Mesodermal cell (in vitro differentiated cells): Measurements from ENCODE around the gene GPR83.
"Not testable (repeated sequence)": the region's sequence is repeated elsewhere in the genome, so short reads cannot be mapped to it uniquely, and the experiment has no call there.

Source experiments
- H3K27ac ChIP-seq: 2 replicates; pipeline ENCODE4 v1.7.0; 2013; ENCODE audit warnings: mild to moderate bottlenecking, low read depth, low read length, moderate library complexity; ENCODE audit not compliant: severe bottlenecking
- H3K36me3 ChIP-seq: 2 replicates; pipeline ENCODE4 v1.7.1; 2013; ENCODE audit warnings: mild to moderate bottlenecking, low read length, moderate library complexity; ENCODE audit not compliant: control insufficient read depth, insufficient read depth
- H3K4me1 ChIP-seq: one replicate; pipeline ENCODE4 v1.7.1; 2013; ENCODE audit warnings: mild to moderate bottlenecking, low read length; ENCODE audit not compliant: insufficient read depth, control insufficient read depth, poor library complexity, severe bottlenecking
- H3K4me3 ChIP-seq: 2 replicates; pipeline ENCODE4 v1.7.0; 2013; ENCODE audit warnings: low read length, control low read depth, mild to moderate bottlenecking; ENCODE audit not compliant: insufficient read depth, poor library complexity, severe bottlenecking; ENCODE audit errors: extremely low read depth
- H3K9me3 ChIP-seq: 2 replicates; pipeline ENCODE4 v1.7.1; 2013; ENCODE audit warnings: mild to moderate bottlenecking, low read length, moderate library complexity; ENCODE audit not compliant: control insufficient read depth
- WGBS, 2 experiments: methylation state at CpG; one replicate each; pipeline ENCODE4 v1.1.5; 2013; ENCODE audit warnings: missing lambda C conversion rate in 2 of 2; ENCODE audit not compliant: insufficient coverage in 2 of 2; 5-methylcytosine and 5-hydroxymethylcytosine counted together

The GPR83 gene

DNA sequence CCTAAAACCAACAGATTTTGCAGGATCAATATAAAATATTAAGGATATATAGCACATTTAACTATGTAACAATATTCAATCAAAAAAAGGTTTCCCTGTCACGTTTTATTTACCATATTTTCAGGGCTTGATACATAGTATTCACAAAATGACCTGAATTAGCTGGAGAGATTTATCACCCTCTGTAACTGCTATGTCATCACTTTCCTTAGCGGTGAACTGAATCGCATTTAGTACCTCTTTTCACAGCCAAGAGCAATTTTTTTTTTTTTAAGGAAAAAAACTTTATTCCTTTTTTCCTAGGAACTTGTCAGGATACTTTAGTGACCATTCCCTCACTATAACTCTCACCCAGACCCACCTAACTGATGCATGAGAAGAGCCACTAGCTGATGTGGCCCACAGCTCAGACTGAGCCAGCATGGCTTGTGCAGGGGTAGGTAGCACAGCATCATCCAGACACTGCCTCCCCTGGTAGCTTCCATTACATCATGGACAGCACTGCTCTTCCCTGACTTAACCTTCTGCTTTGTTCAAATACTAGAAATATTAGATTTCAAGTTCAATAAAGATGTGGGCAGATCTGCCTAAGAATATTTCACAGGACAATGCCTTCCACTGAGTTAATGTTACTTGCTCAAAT is 17.0 kb upstream of the GPR83 start:
- peaks cover 13% of the 10 kb centered on the region for H3K36me3 ChIP-seq
- no peaks in the 10 kb centered on the region for H3K9me3 ChIP-seq
- H3K4me1 ChIP-seq: no peaks in the 10 kb centered on the region
- no peak overlapping the region for H3K27ac ChIP-seq
- WGBS, 2 experiments: 95 to 100% methylated on average over 2 to 3 of the region's 3 CpGs
- H3K4me3 ChIP-seq: no peak overlapping the region

DNA sequence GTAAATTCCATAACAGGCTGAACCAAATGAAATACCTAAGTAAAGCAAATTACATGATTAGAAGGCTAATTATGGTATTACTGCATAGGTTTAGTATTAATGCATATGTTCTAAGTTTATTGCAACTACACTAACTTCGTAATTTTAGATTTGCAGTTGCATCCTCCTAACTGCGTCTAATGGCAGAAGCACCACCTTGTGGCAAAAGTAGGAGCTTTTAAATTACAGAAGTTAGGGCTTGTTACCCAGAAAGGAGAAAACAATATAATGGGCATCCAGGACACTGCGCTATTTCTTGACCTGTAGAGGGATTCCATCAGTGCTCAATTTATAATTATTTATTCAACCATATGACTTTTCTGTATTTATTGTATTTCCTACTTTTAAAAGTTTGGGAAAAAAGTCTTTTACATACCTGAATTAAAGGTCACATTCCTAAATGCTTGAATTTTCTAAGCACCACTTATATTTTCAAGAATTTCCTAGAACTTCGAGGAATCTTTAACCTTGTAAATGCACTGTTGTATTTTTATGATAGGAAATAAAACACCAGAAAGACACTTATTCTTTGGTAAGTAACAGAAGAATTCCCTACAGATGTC is 16.3 kb upstream of the GPR83 start:
- H3K4me1 ChIP-seq: no peaks in the 10 kb centered on the region
- no peak overlapping the region for H3K27ac ChIP-seq
- H3K36me3 ChIP-seq: peaks cover 13% of the 10 kb centered on the region
- no peak overlapping the region for H3K4me3 ChIP-seq
- H3K9me3 ChIP-seq: no peaks in the 10 kb centered on the region
- no CpG with 5 or more reads among the region's 4 CpGs for WGBS, 2 experiments

DNA sequence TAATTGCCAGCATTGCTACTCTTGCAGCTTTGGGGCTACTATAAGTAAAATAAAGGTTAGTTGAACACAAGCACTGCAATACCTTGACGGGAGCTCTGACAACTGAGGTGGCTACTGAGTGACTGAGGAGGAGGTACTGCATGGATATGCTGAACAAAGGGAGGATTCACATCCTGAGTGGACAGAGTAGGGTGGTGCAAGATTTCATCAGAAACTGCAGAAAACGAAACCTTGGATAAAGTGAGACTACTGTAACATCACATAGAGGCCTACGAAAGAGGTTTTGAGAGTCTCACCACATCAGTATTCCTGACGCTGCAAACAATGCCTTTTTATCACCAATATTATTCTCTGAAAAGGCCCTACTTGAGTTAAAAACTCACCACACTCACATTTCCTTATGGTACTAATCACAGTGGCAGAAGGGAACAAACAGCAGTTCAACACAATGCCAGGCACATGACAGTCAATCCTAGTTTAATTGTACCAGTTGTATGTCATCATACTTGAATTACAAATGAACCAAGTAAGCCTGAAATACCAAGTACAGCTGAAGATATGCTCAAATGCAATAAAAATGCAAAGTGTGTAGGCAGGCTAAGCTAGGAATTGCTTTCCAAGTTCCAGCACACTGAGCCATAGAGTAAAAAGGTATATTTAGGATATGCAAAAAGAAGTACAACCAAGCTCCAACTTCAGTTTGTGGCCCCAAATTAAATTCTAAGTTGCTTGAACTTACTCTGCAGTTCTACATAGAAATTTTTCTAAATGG is 4.0 kb upstream of the GPR83 start:
- H3K27ac ChIP-seq: no peak overlapping the region
- no peak overlapping the region for H3K4me3 ChIP-seq
- WGBS, 2 experiments: 89 to 91% methylated on average over 4 of the region's 4 CpGs
- no peaks in the 10 kb centered on the region for H3K4me1 ChIP-seq
- H3K9me3 ChIP-seq: no peaks in the 10 kb centered on the region
- H3K36me3 ChIP-seq: no peaks in the 10 kb centered on the region

DNA sequence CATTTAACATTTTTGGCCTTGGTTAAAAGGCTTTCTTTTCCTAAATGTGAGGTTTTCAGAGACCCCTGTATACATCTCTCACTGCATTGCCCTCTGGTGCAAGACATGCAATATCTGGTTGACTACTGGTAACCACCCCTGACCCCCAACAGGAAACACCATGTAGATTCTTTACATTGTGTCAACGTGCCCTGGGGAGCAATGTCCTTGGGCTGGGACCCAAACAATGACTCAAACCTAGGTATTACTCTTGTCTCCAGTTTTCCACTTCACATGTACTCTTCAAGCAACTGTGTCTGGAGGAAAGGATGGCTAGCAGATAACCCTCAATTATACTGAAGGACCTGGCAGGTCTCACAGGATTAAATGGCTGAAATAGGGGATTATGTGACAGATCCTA is 1.1 kb upstream of the GPR83 start:
- WGBS, 2 experiments: 50% methylated on average over 1 of the region's 1 CpG; no CpG with 5 or more reads in 1 of the 2 experiments
- Histone ChIP-seq H3K4me1 (peaks cover 4% of the 10 kb centered on the region), H3K4me3 (no peak overlapping the region), H3K36me3 (no peaks in the 10 kb centered on the region), H3K27ac (no peak overlapping the region), H3K9me3 (no peaks in the 10 kb centered on the region)

DNA sequence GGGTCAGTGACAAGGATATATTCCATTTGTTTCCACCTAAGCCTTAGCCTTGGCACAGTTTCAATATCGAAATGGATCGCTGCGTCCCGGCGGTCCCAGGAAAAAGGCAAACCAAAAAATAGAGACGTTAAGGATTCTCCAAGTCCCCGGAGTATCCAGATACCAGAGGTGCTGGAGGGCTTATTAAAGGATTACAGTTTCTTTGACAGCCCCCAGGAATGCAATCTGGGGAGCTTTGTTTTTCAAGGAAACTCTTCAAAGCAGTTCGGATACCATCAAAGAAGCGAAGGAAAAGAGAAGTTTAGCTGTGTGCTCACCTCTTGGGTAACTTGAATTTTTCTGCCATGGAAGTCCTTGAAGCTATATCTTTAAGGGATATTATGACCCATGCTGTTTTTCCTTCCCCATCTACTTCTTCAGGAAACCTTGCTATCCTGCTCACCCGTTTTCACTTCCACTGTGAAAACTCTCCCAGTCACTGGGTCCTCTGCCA is 600 bp upstream of the GPR83 start:
- 45 to 56% methylated on average over 7 to 10 of the region's 10 CpGs for WGBS, 2 experiments
- no peaks in the 10 kb centered on the region for H3K9me3 ChIP-seq

DNA sequence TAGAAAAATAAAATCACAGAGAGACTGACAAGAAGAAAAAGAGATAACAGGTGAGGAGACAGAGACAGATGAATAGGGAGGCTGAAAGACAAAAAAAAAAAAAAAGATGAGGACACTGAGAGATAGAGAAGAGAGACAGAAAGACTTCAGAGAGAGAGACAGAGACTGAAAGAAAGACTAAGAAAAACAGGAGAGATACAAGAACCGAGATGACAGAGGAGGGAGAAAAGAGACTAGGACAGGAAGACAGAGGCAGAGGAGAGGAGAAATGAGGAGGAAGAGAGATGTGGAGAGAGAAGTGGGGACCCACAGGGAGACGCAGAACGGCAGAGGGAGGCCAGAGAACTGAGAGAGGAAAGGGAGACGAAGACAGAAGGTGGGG is 771 bp downstream of the GPR83 start:
- Histone ChIP-seq H3K36me3 (no peaks in the 10 kb centered on the region), H3K4me3 (no peak overlapping the region), H3K9me3 (no peaks in the 10 kb centered on the region), H3K4me1 (peaks cover 4% of the 10 kb centered on the region), H3K27ac (no peak overlapping the region)
- 57 to 63% methylated on average over 4 of the region's 4 CpGs for WGBS, 2 experiments

More for the DNA sequence above, 600 bp upstream of the GPR83 start:
- Histone ChIP-seq H3K4me3 (peak overlapping the region; percentile 42), H3K36me3 (no peaks in the 10 kb centered on the region), H3K4me1 (peaks cover 4% of the 10 kb centered on the region), H3K27ac (no peak overlapping the region)

GRCh38 chr11:94400050-94400449 is 1.2 kb downstream of the GPR83 start:
- Histone ChIP-seq H3K9me3 (no peaks in the 10 kb centered on the region), H3K27ac (no peak overlapping the region), H3K36me3 (no peaks in the 10 kb centered on the region), H3K4me3 (no peak overlapping the region), H3K4me1 (peaks cover 4% of the 10 kb centered on the region)
- WGBS, 2 experiments: 88 to 98% methylated on average over 4 of the region's 4 CpGs

DNA sequence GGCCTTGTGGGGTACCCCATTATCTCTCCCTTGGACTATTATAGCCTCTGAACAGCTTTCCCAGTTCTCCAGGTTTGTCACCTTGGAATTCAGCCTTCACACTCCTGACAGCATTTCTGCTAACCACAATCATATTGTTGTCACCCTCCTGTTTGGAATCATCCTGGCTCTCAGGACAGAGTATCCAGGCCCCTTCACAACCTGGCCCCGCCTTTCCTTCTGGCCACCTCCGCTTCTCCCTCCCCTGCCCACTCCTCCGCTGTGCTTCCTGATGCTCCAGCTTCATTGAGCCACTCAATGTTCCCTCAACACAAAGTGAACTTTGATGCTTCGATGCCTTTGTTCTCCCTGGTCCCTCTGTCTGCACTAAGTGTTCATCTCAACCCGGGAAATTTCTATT is 3.1 kb downstream of the GPR83 start:
- no peaks in the 10 kb centered on the region for H3K36me3 ChIP-seq
- H3K4me3 ChIP-seq: no peak overlapping the region
- H3K9me3 ChIP-seq: no peaks in the 10 kb centered on the region
- peaks cover 4% of the 10 kb centered on the region for H3K4me1 ChIP-seq
- 81 to 84% methylated on average over 5 of the region's 5 CpGs for WGBS, 2 experiments
- H3K27ac ChIP-seq: no peak overlapping the region

DNA sequence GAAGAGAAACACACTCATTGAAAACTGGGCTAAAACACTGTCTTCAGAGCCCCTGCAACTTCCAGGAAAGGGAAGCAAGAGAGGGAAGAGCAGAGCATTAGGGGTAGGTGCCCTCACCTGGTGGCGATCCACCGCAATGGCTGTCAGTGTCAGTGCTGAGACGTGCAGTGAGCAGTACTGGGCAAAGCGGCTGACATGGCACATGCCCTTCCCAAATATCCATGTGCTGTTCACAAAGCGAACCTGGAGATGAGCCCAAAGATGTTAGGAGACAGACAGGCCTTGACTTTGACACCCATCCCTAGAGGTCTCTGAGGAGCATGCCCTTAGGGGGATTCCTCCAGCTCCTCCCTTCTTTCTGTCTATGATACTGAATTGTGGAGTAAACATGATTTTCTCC is 4.9 kb downstream of the GPR83 start:
- Histone ChIP-seq H3K4me3 (no peak overlapping the region), H3K27ac (no peak overlapping the region), H3K4me1 (peaks cover 4% of the 10 kb centered on the region), H3K36me3 (no peaks in the 10 kb centered on the region), H3K9me3 (no peaks in the 10 kb centered on the region)
- 93 to 97% methylated on average over 4 of the region's 5 CpGs for whole genome bisulfite sequencing, 2 experiments

DNA sequence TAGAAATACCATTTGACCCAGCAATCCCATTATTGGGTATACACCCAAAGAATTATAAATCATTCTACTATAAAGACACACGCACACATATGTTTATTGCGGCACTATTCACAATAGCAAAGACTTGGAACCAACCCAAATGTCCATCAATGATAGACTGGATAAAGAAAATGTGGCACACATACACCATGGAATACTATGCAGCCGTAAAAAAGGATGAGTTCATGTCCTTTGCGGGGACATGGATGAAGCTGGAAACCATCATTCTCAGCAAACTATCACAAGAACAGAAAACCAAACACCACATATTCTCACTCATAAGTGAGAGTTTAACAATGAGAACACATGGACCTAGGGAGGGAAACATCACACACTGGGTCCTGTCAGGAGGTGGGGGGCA is 9.3 kb downstream of the GPR83 start:
- not testable (repeated sequence) for H3K36me3 ChIP-seq

GRCh38 chr11:94379613-94380012 is 21.6 kb downstream of the GPR83 start:
- 97% methylated on average over 5 of the region's 5 CpGs for WGBS, 2 experiments
- H3K4me3 ChIP-seq: no peak overlapping the region
- H3K36me3 ChIP-seq: no peaks in the 10 kb centered on the region
- no peaks in the 10 kb centered on the region for H3K9me3 ChIP-seq
- no peaks in the 10 kb centered on the region for H3K4me1 ChIP-seq
- H3K27ac ChIP-seq: no peak overlapping the region

More for the DNA sequence above, 9.3 kb downstream of the GPR83 start:
- not testable (repeated sequence) for H3K27ac ChIP-seq, H3K4me1 ChIP-seq, H3K9me3 ChIP-seq, H3K4me3 ChIP-seq
- no CpG with 5 or more reads among the region's 4 CpGs for WGBS, 2 experiments
